H1 (cell line): ENCODE measurements around the gene F7. TPM values are rescaled to one million over a fixed set of nuclear protein-coding genes. Genes with fewer than 3 reads are reported as not detected.

ENCODE experiments used
- CTCF ChIA-PET: fragments of 300-600 bp; sonication (Branson Sonifier 250); formaldehyde crosslinking; loops from one replicate; lab custom pipeline; 2021; ENCODE audit not compliant: partially characterized antibody; lab: Charles Lee
- POLR2A ChIA-PET: fragments of 300-600 bp; sonication (Branson Sonifier 250); formaldehyde crosslinking; loops from one replicate; lab custom pipeline; 2021; ENCODE audit warnings: inconsistent platforms; ENCODE audit not compliant: partially characterized antibody; lab: Charles Lee
- DNase-seq, 2 experiments: peaks; one replicate each; pipeline versions ENCODE4 v3.0.0 to v3.0.0-alpha.2; 2010 to 2022; ENCODE audit warnings: low spot score in 2 of 2, low read depth in 1 of 2, mixed read lengths in 1 of 2
- FAIRE-seq: peaks from 2 replicates; lab custom pipeline; 2011; peaks lifted over from hg19 to GRCh38; lab: Jason Lieb, UNC
- H2AFZ ChIP-seq: 2 replicates; pipeline ENCODE4 v1.8.1; 2012; ENCODE audit warnings: low read length, inconsistent platforms
- H2AK5ac ChIP-seq: 2 replicates; pipeline ENCODE4 v1.6.1; 2013; ENCODE audit warnings: low read depth, low read length
- H2BK120ac ChIP-seq: replicated peaks from 2 replicates; pipeline ENCODE3; 2013; ENCODE audit warnings: low read depth, low read length, inconsistent platforms
- H2BK12ac ChIP-seq: 2 replicates; pipeline ENCODE4 v1.6.1; 2013; ENCODE audit warnings: low read depth, low read length
- H2BK15ac ChIP-seq: 2 replicates; pipeline ENCODE4 v1.6.1; 2013; ENCODE audit warnings: low read length
- H2BK20ac ChIP-seq: 2 replicates; pipeline ENCODE4 v1.6.1; 2013; ENCODE audit warnings: low read length
- H2BK5ac ChIP-seq: 2 replicates; pipeline ENCODE4 v1.6.1; 2013; ENCODE audit warnings: low read depth, low read length
- H3K14ac ChIP-seq: 2 replicates; pipeline ENCODE4 v1.6.1; 2013; ENCODE audit warnings: inconsistent platforms; ENCODE audit not compliant: insufficient read length
- H3K18ac ChIP-seq: 2 replicates; pipeline ENCODE4 v1.6.1; 2013; ENCODE audit warnings: low read length; ENCODE audit errors: extremely low read depth
- H3K23ac ChIP-seq: 2 replicates; pipeline ENCODE4 v1.6.1; 2013; ENCODE audit warnings: inconsistent platforms; ENCODE audit not compliant: insufficient read length
- H3K23me2 ChIP-seq: 2 replicates; pipeline ENCODE4 v1.6.1; 2013; ENCODE audit warnings: low read depth, low read length
- H3K27ac ChIP-seq: 2 replicates; pipeline ENCODE4 v1.6.1; 2011; ENCODE audit warnings: low read depth, low read length, inconsistent platforms
- H3K27me3 ChIP-seq, 4 experiments: replicated peaks in 1 of 4; 1 replicate in 1 of 4; 2 replicates in 3 of 4; pipeline versions ENCODE4 v1.6.1 to v1.8.1; 2011 to 2013; ENCODE audit warnings: low read length in 3 of 4, mild to moderate bottlenecking in 3 of 4, inconsistent platforms in 2 of 4, mixed read lengths in 2 of 4, moderate library complexity in 1 of 4; ENCODE audit not compliant: control insufficient read depth in 3 of 4, insufficient read depth in 3 of 4; ENCODE audit errors: extremely low read depth in 1 of 4
- H3K36me3 ChIP-seq, 4 experiments: 2 replicates each; pipeline versions ENCODE4 v1.6.1 to v1.8.1; 2011 to 2013; ENCODE audit warnings: mild to moderate bottlenecking in 4 of 4, low read length in 3 of 4, moderate library complexity in 2 of 4, control low read depth in 1 of 4, inconsistent platforms in 1 of 4; ENCODE audit not compliant: insufficient read depth in 4 of 4, control insufficient read depth in 2 of 4
- H3K4ac ChIP-seq: replicated peaks from 2 replicates; pipeline ENCODE3; 2013; ENCODE audit warnings: low read length, low read depth, mixed read lengths, inconsistent platforms; ENCODE audit not compliant: insufficient read length
- H3K4me1 ChIP-seq, 4 experiments: replicated peaks in 1 of 4; 1 replicate in 1 of 4; 2 replicates in 3 of 4; pipeline versions ENCODE4 v1.6.1 to v1.8.1; 2011 to 2013; ENCODE audit warnings: low read length in 3 of 4, inconsistent platforms in 2 of 4, mixed read lengths in 1 of 4; ENCODE audit not compliant: insufficient read depth in 4 of 4, control insufficient read depth in 3 of 4
- H3K4me2 ChIP-seq, 2 experiments: 2 replicates each; pipeline versions ENCODE4 v1.6.1 to v1.8.1; 2011 to 2013; ENCODE audit warnings: low read depth in 2 of 2, low read length in 2 of 2, control low read depth in 1 of 2, inconsistent platforms in 1 of 2, mild to moderate bottlenecking in 1 of 2; ENCODE audit not compliant: insufficient read depth in 1 of 2
- H3K4me3 ChIP-seq, 4 experiments: fragments of 200-600, 300-600 bp in 1 of 4; sonication (generic), shearing (Covaris generic), sonication (Bioruptor Twin) in 1 of 4; 2 replicates each; pipeline versions ENCODE4 v1.5.1 to v1.8.1; 2011 to 2016; ENCODE audit warnings: low read length in 4 of 4, low read depth in 3 of 4, control low read depth in 2 of 4, inconsistent platforms in 2 of 4, mild to moderate bottlenecking in 2 of 4, mixed read lengths in 1 of 4, moderate library complexity in 1 of 4; ENCODE audit not compliant: insufficient read depth in 2 of 4; ENCODE audit errors: extremely low read depth in 1 of 4
- H3K56ac ChIP-seq: replicated peaks from 2 replicates; pipeline ENCODE3; 2013; ENCODE audit warnings: low read depth, mild to moderate bottlenecking, mixed read lengths, low read length, inconsistent platforms; ENCODE audit not compliant: insufficient read length
- H3K79me1 ChIP-seq: 2 replicates; pipeline ENCODE4 v1.6.1; 2013; ENCODE audit warnings: low read depth, low read length, control low read depth
- H3K79me2 ChIP-seq, 2 experiments: 2 replicates each; pipeline versions ENCODE4 v1.6.1 to v1.8.1; 2012 to 2013; ENCODE audit warnings: low read length in 2 of 2, mild to moderate bottlenecking in 2 of 2, inconsistent platforms in 1 of 2; ENCODE audit not compliant: insufficient read depth in 2 of 2, control insufficient read depth in 1 of 2
- H3K9ac ChIP-seq, 4 experiments: replicated peaks in 1 of 4; 1 replicate in 1 of 4; 2 replicates in 3 of 4; pipeline versions ENCODE4 v1.6.1 to v1.8.1; 2011 to 2013; ENCODE audit warnings: low read depth in 3 of 4, low read length in 3 of 4, control low read depth in 2 of 4, mild to moderate bottlenecking in 2 of 4, moderate library complexity in 2 of 4, inconsistent platforms in 1 of 4; ENCODE audit errors: extremely low read depth in 1 of 4
- H3K9me3 ChIP-seq, 2 experiments: 2 replicates each; pipeline versions ENCODE4 v1.6.1 to v1.8.1; 2012 to 2013; ENCODE audit warnings: mild to moderate bottlenecking in 2 of 2, moderate library complexity in 2 of 2, control low read depth in 1 of 2, inconsistent platforms in 1 of 2, low read depth in 1 of 2, low read length in 1 of 2, mixed read lengths in 1 of 2; ENCODE audit not compliant: insufficient read depth in 2 of 2
- H4K20me1 ChIP-seq, 2 experiments: replicated peaks in 1 of 2; 2 replicates each; pipeline versions ENCODE3 to v1.8.1; 2011 to 2013; ENCODE audit warnings: inconsistent platforms in 2 of 2, low read length in 2 of 2, mild to moderate bottlenecking in 1 of 2; ENCODE audit not compliant: insufficient read depth in 2 of 2, control insufficient read depth in 1 of 2
- H4K5ac ChIP-seq: 2 replicates; pipeline ENCODE4 v1.6.1; 2013; ENCODE audit warnings: low read length, low read depth, mixed read lengths, inconsistent platforms; ENCODE audit not compliant: insufficient read length
- H4K8ac ChIP-seq: 2 replicates; pipeline ENCODE4 v1.8.0; 2013; ENCODE audit warnings: mild to moderate bottlenecking, moderate library complexity, low read length, inconsistent platforms; ENCODE audit not compliant: insufficient read depth; ENCODE audit errors: extremely low read depth
- H4K91ac ChIP-seq: replicated peaks from 2 replicates; pipeline ENCODE3; 2013; ENCODE audit warnings: low read length, mixed read lengths, inconsistent platforms; ENCODE audit not compliant: insufficient read length
- ATF3 ChIP-seq: IDR thresholded peaks from 2 replicates; pipeline ENCODE4 v1.6.1; 2011; ENCODE audit warnings: low read depth, mild to moderate bottlenecking, low read length; ENCODE audit not compliant: insufficient read depth
- CREB1 ChIP-seq: IDR thresholded peaks from 2 replicates; pipeline ENCODE4 v1.6.1; 2012; ENCODE audit warnings: inconsistent platforms
- GABPA ChIP-seq: IDR thresholded peaks from 2 replicates; pipeline ENCODE4 v1.6.1; 2011; ENCODE audit warnings: mild to moderate bottlenecking, low read length, moderate library complexity, borderline replicate concordance; ENCODE audit not compliant: insufficient read depth
- HDAC2 ChIP-seq, 2 experiments: fragments of 300-600 bp in 1 of 2; sonication (generic) in 1 of 2; IDR thresholded peaks; 2 replicates each; pipeline ENCODE4 v1.6.1; 2011 to 2012; ENCODE audit warnings: low read depth in 2 of 2, low read length in 2 of 2, mild to moderate bottlenecking in 2 of 2, moderate library complexity in 2 of 2, borderline replicate concordance in 1 of 2, inconsistent platforms in 1 of 2
- RNF2 ChIP-seq: fragments of 200-900, 300-1000 bp; sonication (generic); IDR thresholded peaks from 2 replicates; pipeline ENCODE4 v1.7.1; 2016; ENCODE audit warnings: borderline replicate concordance, low read depth, mild to moderate bottlenecking, antibody characterized with exemption, low read length; ENCODE audit not compliant: poor library complexity, severe bottlenecking; ENCODE audit errors: missing control alignments
- SIN3A ChIP-seq, 2 experiments: IDR thresholded peaks in 1 of 2; conservative IDR thresholded peaks in 1 of 2; 2 replicates each; pipeline ENCODE4 v1.6.1; 2011 to 2012; ENCODE audit warnings: low read length in 2 of 2, improper control_type of control experiment in 1 of 2, low read depth in 1 of 2, mild to moderate bottlenecking in 1 of 2
- TAF7 ChIP-seq: optimal IDR thresholded peaks from 2 replicates; pipeline ENCODE3; 2011; ENCODE audit warnings: low read depth, mild to moderate bottlenecking, inconsistent platforms, low read length, moderate library complexity, borderline replicate concordance
- WGBS, 2 experiments: shearing (Covaris generic) in 1 of 2; methylation state at CpG; one replicate each; pipeline versions ENCODE4 v1.1.6 to v1.1.7; 2013 to 2015; ENCODE audit warnings: low lambda C conversion rate in 2 of 2, mixed read lengths in 2 of 2, inconsistent platforms in 1 of 2, low coverage in 1 of 2, missing lambda C conversion rate in 1 of 2; ENCODE audit not compliant: insufficient replicate concordance in 2 of 2, insufficient coverage in 1 of 2, insufficient read length in 1 of 2; ENCODE audit errors: extremely low coverage in 1 of 2, missing lambda C conversion rate in 1 of 2; 5-methylcytosine and 5-hydroxymethylcytosine counted together
- polyA plus RNA-seq, 7 experiments: library from polyadenylated mRNA; depleted of rRNA in 3 of 7; stranded (reverse) in 5 of 7; unstranded in 2 of 7; fragments of >200 nt in 5 of 7; fragments of 200-250 nt in 2 of 7; gene quantifications; 1 replicate in 5 of 7; 2 replicates in 1 of 7; 4 replicates in 1 of 7; pipeline versions ENCODE4 v1.2.1 to v1.2.3, GENCODE V29; 2011 to 2013; ENCODE audit warnings: missing spikeins in 2 of 7, mixed read lengths in 2 of 7
- total RNA-seq: library from RNA; stranded (reverse); fragmentation: NEBNext Ultra II Directional; extraction: Animal tissue kit (Norgen Biotek cat#: 25700); gene quantifications from 2 replicates; pipeline ENCODE4 v1.2.1, GENCODE V29; 2021

The F7 gene
- total and polyA plus RNA-seq, 2 of the 8 experiments (the other 6 are each of a cell fraction or from before 2014, with no cell fraction given), result 0.43 to 0.98 TPM

DNA sequence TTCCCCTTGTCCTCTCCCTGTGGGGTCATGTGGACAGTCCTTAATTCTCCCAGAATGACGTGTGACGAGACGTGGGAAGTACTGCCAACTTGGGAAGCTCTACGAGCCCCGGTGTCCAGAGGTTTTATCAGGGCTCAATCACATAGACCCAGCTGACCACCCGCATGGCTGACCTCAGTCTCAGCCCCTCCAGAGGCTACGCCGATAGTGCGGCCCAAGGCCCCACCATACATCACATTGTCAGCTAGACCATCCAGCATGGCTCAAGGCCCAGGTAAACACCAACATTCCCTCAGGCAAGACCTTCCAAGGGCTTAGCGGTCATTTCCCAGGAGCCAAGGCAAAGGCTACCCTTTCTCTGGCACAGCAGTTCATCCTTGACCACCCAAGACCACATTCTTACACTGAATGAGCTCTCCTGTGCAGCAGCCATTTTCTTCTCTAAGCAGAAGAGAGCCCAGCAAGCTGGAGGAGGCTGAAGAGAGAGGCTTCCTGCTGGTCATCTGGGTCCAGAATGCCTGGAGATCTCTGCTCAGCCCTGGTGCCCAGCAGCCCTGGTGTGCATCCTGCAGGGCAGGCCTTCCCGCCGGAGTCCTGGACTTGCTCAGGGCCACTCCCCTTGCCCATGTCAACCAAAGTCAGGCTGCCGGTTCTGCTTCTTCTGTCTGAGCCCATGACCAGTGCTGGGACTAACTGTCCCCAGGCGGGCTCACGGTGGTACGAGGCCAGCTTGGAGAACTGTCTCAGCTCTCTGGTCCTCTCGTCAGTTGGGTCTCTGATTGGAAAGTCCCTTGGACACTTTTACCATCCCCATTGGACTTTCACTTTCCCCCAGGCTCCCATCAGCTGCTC is 9.1 kb downstream of the F7 start:
- Histone ChIP-seq H3K56ac (no peak overlapping the region), H4K8ac (no peak overlapping the region), H3K23me2 (peaks cover 8% of the 10 kb centered on the region; the same call in 1 of the 2 replicates), H3K4ac (no peak overlapping the region), H3K4me3 (no peak overlapping the region), H3K14ac (no peak overlapping the region), H4K20me1 (peaks cover 0 to 4% of the 10 kb centered on the region in 2 experiments), H4K5ac (no peak overlapping the region), H3K18ac (no peak overlapping the region), H3K23ac (no peak overlapping the region), H3K27ac (no peak overlapping the region), H4K91ac (no peak overlapping the region), H3K36me3 (peaks cover 0 to 5% (median 0%) of the 10 kb centered on the region in 4 experiments; a peak in 2 of 8 replicates), H3K4me1 (peaks cover 0 to under 1% (median 0%) of the 10 kb centered on the region in 4 experiments; a peak in 1 of 7 replicates), H2BK20ac (no peak overlapping the region), H2AK5ac (no peak overlapping the region), H3K79me1 (no peaks in the 10 kb centered on the region), H2BK12ac (no peak overlapping the region), H3K9ac (no peak overlapping the region), H2BK120ac (no peak overlapping the region), H2BK5ac (no peak overlapping the region), H2BK15ac (0 out of 2 replicates have a peak overlapping the region, but pooled peaks have one; percentile 12), H3K27me3 (peaks cover 14 to 15% (median 15%) of the 10 kb centered on the region in 4 experiments; a peak in 6 of 7 replicates), H3K9me3 (peaks cover 4 to 6% of the 10 kb centered on the region in 2 experiments; a peak in 2 of 4 replicates), H3K79me2 (no peaks in the 10 kb centered on the region), H3K4me2 (no peak overlapping the region), H2AFZ (no peak overlapping the region)
- FAIRE-seq (no peak), DNase-seq (peak in 1 of 2 experiments; percentile 37)
- WGBS, 2 experiments, result 91% methylated on average over 17 of the region's 17 CpGs; no CpG with 5 or more reads in 1 of the 2 experiments
- ChIA-PET CTCF (interaction anchor here (1.0 to 2.1 kb wide), 6 partner anchors 10 to 161 kb away, joined by 3 to 13 read pairs (median 4); no protein-coding TSS in a partner anchor), POLR2A (interaction anchor here (1.1 kb wide), 1 partner anchor 15 kb away, joined by 4 read pairs; no protein-coding TSS in a partner anchor)
- TF ChIP-seq RNF2, result no peak
- no peak for TF ChIP-seq TAF7
- TF ChIP-seq ATF3, result no peak
- no peak for TF ChIP-seq GABPA
- no peak for TF ChIP-seq CREB1
- no peak for TF ChIP-seq SIN3A (conservative IDR thresholded peaks at IDR 0.05 in 1 of 2, IDR thresholded peaks at IDR 0.05 in 1 of 2; ENCODE audit: low read depth in 1 of 2, low read length in 2 of 2)
- no peak for TF ChIP-seq HDAC2 (IDR thresholded peaks at IDR 0.05; ENCODE audit: borderline replicate concordance in 1 of 2, low read depth in 2 of 2, low read length in 2 of 2)
